ENCODE measurements around the gene SAMM50.

SAMM50 gene

GRCh38 chr22:43955040-43955882 is at the start of gene SAMM50:
TSS of gene SAMM50 (plus strand) at chr22:43955442. CDS start at chr22:43955578, 136 bp downstream.
- TF ChIP-seq TCF12 (IDR thresholded peaks at IDR 0.05; ENCODE audit: low read depth) (0 out of 2 replicates have a peak, but pooled peaks have one; percentile 32), CEBPB (IDR thresholded peaks at IDR 0.05) (no peak; the same call in 1 of the 2 replicates), YY1 (IDR thresholded peaks at IDR 0.05; ENCODE audit: low read depth) (peak; percentile 98), FOXM1 (IDR thresholded peaks at IDR 0.05; ENCODE audit: borderline replicate concordance, low read depth) (no peak), ZBTB7A (IDR thresholded peaks at IDR 0.05; ENCODE audit: low read depth) (peak; percentile 73), MAX (IDR thresholded peaks at IDR 0.05) (peak; percentile 95), EP300 (IDR thresholded peaks at IDR 0.05; ENCODE audit: borderline replicate concordance) (peak; percentile 13; the same call in 1 of the 2 replicates), CREB1 (IDR thresholded peaks at IDR 0.05; ENCODE audit: low read depth) (peak; percentile 67), NFIC (IDR thresholded peaks at IDR 0.05) (no peak), TEAD4 (IDR thresholded peaks at IDR 0.05) (no peak), RAD21 (IDR thresholded peaks at IDR 0.05; ENCODE audit: low read depth) (no peak), EGR1 (IDR thresholded peaks at IDR 0.05) (peak; percentile 77), USF1 (IDR thresholded peaks at IDR 0.05) (peak; percentile 82), REST (IDR thresholded peaks at IDR 0.05; ENCODE audit: low read depth) (no peak), TAF1 (IDR thresholded peaks at IDR 0.05; ENCODE audit: low read depth) (peak; percentile 54; the same call in 1 of the 2 replicates)

- no peak for TF ChIP-seq RAD21 (IDR thresholded peaks at IDR 0.05; ENCODE audit: low read depth)
- TF ChIP-seq TAF1 (IDR thresholded peaks at IDR 0.05; ENCODE audit: low read depth): no peak
- peak; percentile 55 for TF ChIP-seq REST (IDR thresholded peaks at IDR 0.05; ENCODE audit: low read depth)
- TF ChIP-seq TCF12 (IDR thresholded peaks at IDR 0.05; ENCODE audit: low read depth): no peak
- TF ChIP-seq EP300 (IDR thresholded peaks at IDR 0.05; ENCODE audit: borderline replicate concordance): no peak
These were observed 49.6 kb upstream of the SAMM50 start for GRCh38 chr22:43905681-43906080.

- TF ChIP-seq RAD21 (IDR thresholded peaks at IDR 0.05; ENCODE audit: low read depth): no peak
- no peak for TF ChIP-seq TEAD4 (IDR thresholded peaks at IDR 0.05)
- TF ChIP-seq TCF12 (IDR thresholded peaks at IDR 0.05; ENCODE audit: low read depth): no peak
- no peak for TF ChIP-seq NFIC (IDR thresholded peaks at IDR 0.05)
- no peak for TF ChIP-seq CEBPB (IDR thresholded peaks at IDR 0.05)
- no peak for TF ChIP-seq MAX (IDR thresholded peaks at IDR 0.05)
- TF ChIP-seq YY1 (IDR thresholded peaks at IDR 0.05; ENCODE audit: low read depth): no peak
- no peak for TF ChIP-seq EP300 (IDR thresholded peaks at IDR 0.05; ENCODE audit: borderline replicate concordance)
- no peak for TF ChIP-seq REST (IDR thresholded peaks at IDR 0.05; ENCODE audit: low read depth)
- TF ChIP-seq USF1 (IDR thresholded peaks at IDR 0.05): no peak
- no peak for TF ChIP-seq CREB1 (IDR thresholded peaks at IDR 0.05; ENCODE audit: low read depth)
- no peak for TF ChIP-seq ZBTB7A (IDR thresholded peaks at IDR 0.05; ENCODE audit: low read depth)
- TF ChIP-seq FOXM1 (IDR thresholded peaks at IDR 0.05; ENCODE audit: borderline replicate concordance, low read depth): no peak
- no peak for TF ChIP-seq EGR1 (IDR thresholded peaks at IDR 0.05)
- no peak for TF ChIP-seq TAF1 (IDR thresholded peaks at IDR 0.05; ENCODE audit: low read depth)
These were observed 45.5 kb upstream of the SAMM50 start for GRCh38 chr22:43909708-43910107.

- TF ChIP-seq FOXM1 (IDR thresholded peaks at IDR 0.05; ENCODE audit: borderline replicate concordance, low read depth): no peak
- no peak for TF ChIP-seq YY1 (IDR thresholded peaks at IDR 0.05; ENCODE audit: low read depth)
- TF ChIP-seq ZBTB7A (IDR thresholded peaks at IDR 0.05; ENCODE audit: low read depth): no peak
- TF ChIP-seq EP300 (IDR thresholded peaks at IDR 0.05; ENCODE audit: borderline replicate concordance): no peak
- no peak for TF ChIP-seq TCF12 (IDR thresholded peaks at IDR 0.05; ENCODE audit: low read depth)
- TF ChIP-seq NFIC (IDR thresholded peaks at IDR 0.05): no peak
- no peak for TF ChIP-seq REST (IDR thresholded peaks at IDR 0.05; ENCODE audit: low read depth)
- TF ChIP-seq TAF1 (IDR thresholded peaks at IDR 0.05; ENCODE audit: low read depth): no peak
- TF ChIP-seq RAD21 (IDR thresholded peaks at IDR 0.05; ENCODE audit: low read depth): no peak
- TF ChIP-seq EGR1 (IDR thresholded peaks at IDR 0.05): no peak
- TF ChIP-seq CREB1 (IDR thresholded peaks at IDR 0.05; ENCODE audit: low read depth): no peak
These were observed 45.0 kb upstream of the SAMM50 start for GRCh38 chr22:43910178-43910695.

Measured in Ishikawa (cell line).